DMS53 treated with DMSO at 0.1 percent for 48 hours (cell line): ENCODE data around the gene PDE11A.
"Not testable (repeated sequence)": the region's sequence is repeated elsewhere in the genome, so short reads cannot be mapped to it uniquely, and the experiment has no call there.

Experiments
- DNase-seq: peaks from one replicate; lab custom pipeline; 2025; ENCODE audit not compliant: unreplicated experiment; lab: John Stamatoyannopoulos, UW

Gene PDE11A

GRCh38 chr2:177886824-177887223, 185.8 kb downstream of the PDE11A start:
- DNase-seq = no peak

GRCh38 chr2:177885828-177886466, 186.6 kb downstream of the PDE11A start:
- no peak for DNase-seq

- DNase-seq = no peak
Measured at GRCh38 chr2:177883177-177883576, 189.4 kb downstream of the PDE11A start.

- no peak for DNase-seq
Measured at GRCh38 chr2:177882501-177882900, 190.1 kb downstream of the PDE11A start.

- no peak for DNase-seq
Measured at GRCh38 chr2:177881921-177882320, 190.7 kb downstream of the PDE11A start.

- no peak for DNase-seq
Measured at GRCh38 chr2:177881008-177881747, 191.4 kb downstream of the PDE11A start.

- DNase-seq = no peak
Measured at GRCh38 chr2:177880285-177880684, 192.3 kb downstream of the PDE11A start.

- no peak for DNase-seq
Measured at GRCh38 chr2:177876950-177877349, 195.6 kb downstream of the PDE11A start.

GRCh38 chr2:177874686-177875085, 197.9 kb downstream of the PDE11A start:
- no peak for DNase-seq

GRCh38 chr2:177873915-177874314, 198.7 kb downstream of the PDE11A start:
- no peak for DNase-seq

- DNase-seq = no peak
Measured at GRCh38 chr2:177872286-177872685, 200.3 kb downstream of the PDE11A start.

GRCh38 chr2:177869912-177870311, 202.7 kb downstream of the PDE11A start:
- no peak for DNase-seq

GRCh38 chr2:177869209-177869608, 203.4 kb downstream of the PDE11A start:
- DNase-seq = no peak

GRCh38 chr2:177868806-177869205, 203.8 kb downstream of the PDE11A start:
- no peak for DNase-seq

GRCh38 chr2:177857538-177857937, 215.0 kb downstream of the PDE11A start:
- no peak for DNase-seq

GRCh38 chr2:177852389-177852788, 220.2 kb downstream of the PDE11A start:
- DNase-seq = no peak

GRCh38 chr2:177843188-177843587, 229.4 kb downstream of the PDE11A start:
- DNase-seq = no peak

- no peak for DNase-seq
Measured at GRCh38 chr2:177842243-177842642, 230.3 kb downstream of the PDE11A start.

- DNase-seq = not testable (repeated sequence)
Measured at GRCh38 chr2:177835418-177836204, 237.0 kb downstream of the PDE11A start.

- no peak for DNase-seq
Measured at GRCh38 chr2:177832611-177833433, 239.8 kb downstream of the PDE11A start.

GRCh38 chr2:177830881-177831386, 241.6 kb downstream of the PDE11A start:
- DNase-seq = no peak
